Measurements from ENCODE around the gene IL21. TPM values are rescaled to one million over a fixed set of nuclear protein-coding genes. Genes with fewer than 3 reads are reported as not detected.

Gene IL21
- polyA plus RNA-seq, 1 donor (not counting 4 experiments of a cell fraction or from before 2014, with no cell fraction given), result not detected

DNA sequence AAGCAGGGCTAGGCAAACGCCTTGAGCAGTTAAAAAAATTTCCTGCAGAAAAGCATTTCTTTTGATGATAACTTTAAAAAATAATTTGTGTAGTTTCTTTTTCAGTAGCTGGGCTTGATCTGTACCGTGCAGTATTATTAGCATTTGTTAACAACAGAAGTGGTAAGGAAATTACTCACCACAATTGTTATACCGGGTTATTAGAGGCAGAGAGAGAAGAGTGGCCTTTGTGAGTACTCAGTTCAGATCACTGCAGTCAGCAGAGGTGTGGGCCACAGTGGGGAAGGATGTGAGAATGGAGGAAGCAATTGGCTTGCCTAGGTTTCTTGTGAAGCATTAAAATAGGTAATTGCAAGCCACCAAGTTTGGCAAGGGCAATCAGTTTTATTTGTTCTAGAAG is 14.3 kb upstream of the IL21 start:
- no peaks in the 10 kb centered on the region for H3K9me3 ChIP-seq (ENCODE audit: control insufficient read depth, low read depth, low read length)
- DNase-seq (ENCODE audit: low read depth, low spot score), result no peak
- no peaks in the 10 kb centered on the region for H3K9me1 ChIP-seq (ENCODE audit: control insufficient read depth, extremely low read depth, insufficient read depth, low read length)
- no peaks in the 10 kb centered on the region for H3K27me3 ChIP-seq (ENCODE audit: control insufficient read depth, extremely low read depth, insufficient read depth, low read length)
- no peak overlapping the region for H3K27ac ChIP-seq (ENCODE audit: control insufficient read depth, insufficient read depth, low read length)
- FAIRE-seq, result no peak
- H3K9ac ChIP-seq (ENCODE audit: control insufficient read depth, extremely low read depth, insufficient read depth, low read length), result no peak overlapping the region
- H3K4me3 ChIP-seq (ENCODE audit: control insufficient read depth in 2 of 3, extremely low read depth in 1 of 3, insufficient read depth in 2 of 3, low read depth in 1 of 3, low read length in 3 of 3), result no peak overlapping the region
- no peak for TF ChIP-seq EZH2 (IDR thresholded peaks at IDR 0.05; ENCODE audit: low read length)
- TF ChIP-seq, protein P1, sequence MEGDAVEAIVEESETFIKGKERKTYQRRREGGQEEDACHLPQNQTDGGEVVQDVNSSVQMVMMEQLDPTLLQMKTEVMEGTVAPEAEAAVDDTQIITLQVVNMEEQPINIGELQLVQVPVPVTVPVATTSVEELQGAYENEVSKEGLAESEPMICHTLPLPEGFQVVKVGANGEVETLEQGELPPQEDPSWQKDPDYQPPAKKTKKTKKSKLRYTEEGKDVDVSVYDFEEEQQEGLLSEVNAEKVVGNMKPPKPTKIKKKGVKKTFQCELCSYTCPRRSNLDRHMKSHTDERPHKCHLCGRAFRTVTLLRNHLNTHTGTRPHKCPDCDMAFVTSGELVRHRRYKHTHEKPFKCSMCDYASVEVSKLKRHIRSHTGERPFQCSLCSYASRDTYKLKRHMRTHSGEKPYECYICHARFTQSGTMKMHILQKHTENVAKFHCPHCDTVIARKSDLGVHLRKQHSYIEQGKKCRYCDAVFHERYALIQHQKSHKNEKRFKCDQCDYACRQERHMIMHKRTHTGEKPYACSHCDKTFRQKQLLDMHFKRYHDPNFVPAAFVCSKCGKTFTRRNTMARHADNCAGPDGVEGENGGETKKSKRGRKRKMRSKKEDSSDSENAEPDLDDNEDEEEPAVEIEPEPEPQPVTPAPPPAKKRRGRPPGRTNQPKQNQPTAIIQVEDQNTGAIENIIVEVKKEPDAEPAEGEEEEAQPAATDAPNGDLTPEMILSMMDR (optimal IDR thresholded peaks at IDR 0.05 in 1 of 3, IDR thresholded peaks at IDR 0.05 in 1 of 3, conservative IDR thresholded peaks at IDR 0.05 in 1 of 3; ENCODE audit: extremely low read depth in 1 of 3, insufficient read depth in 2 of 3, low read length in 3 of 3), result no peak
- H3K4me1 ChIP-seq (ENCODE audit: control insufficient read depth, extremely low read depth, insufficient read depth, low read length), result peaks cover 11% of the 10 kb centered on the region
- no peaks in the 10 kb centered on the region for H3K79me2 ChIP-seq (ENCODE audit: control insufficient read depth, insufficient read depth, low read length)
- no peaks in the 10 kb centered on the region for H3K36me3 ChIP-seq (ENCODE audit: control insufficient read depth in 2 of 2, extremely low read depth in 1 of 2, insufficient read depth in 2 of 2, low read length in 2 of 2)
- dilution Hi-C loops (cut with MboI; ENCODE audit: extremely low pct_ligation_motif_present, low sequenced_read_pairs), result no loop called here
- no peak overlapping the region for H2AFZ ChIP-seq (ENCODE audit: control insufficient read depth, low read length)
- H4K20me1 ChIP-seq (ENCODE audit: control insufficient read depth, extremely low read depth, insufficient read depth, low read length), result no peaks in the 10 kb centered on the region
- H3K4me2 ChIP-seq (ENCODE audit: control insufficient read depth, extremely low read depth, insufficient read depth, low read depth, low read length), result no peak overlapping the region

DNA sequence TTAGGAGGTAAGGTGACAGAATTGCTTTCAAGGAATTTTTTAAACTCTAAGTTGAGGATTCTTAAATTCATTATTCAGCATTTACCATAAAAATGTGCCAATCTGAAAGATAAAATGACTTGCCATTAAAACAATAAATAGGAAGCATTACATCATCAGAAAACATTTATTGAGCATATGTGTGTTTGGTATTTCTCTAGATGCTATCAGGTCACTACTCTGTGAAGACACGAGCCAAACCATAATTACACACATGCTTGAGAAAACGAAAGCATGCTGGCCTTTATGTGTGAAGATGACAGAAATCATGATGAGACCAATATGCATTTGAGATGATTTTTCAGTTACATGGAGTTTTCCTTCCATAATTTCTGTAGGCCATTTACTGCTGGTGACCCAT is 12.3 kb upstream of the IL21 start:
- Histone ChIP-seq H3K79me2 (ENCODE audit: control insufficient read depth, insufficient read depth, low read length) (no peaks in the 10 kb centered on the region), H3K4me2 (ENCODE audit: control insufficient read depth, extremely low read depth, insufficient read depth, low read depth, low read length) (no peak overlapping the region), H2AFZ (ENCODE audit: control insufficient read depth, low read length) (no peak overlapping the region), H3K9me3 (ENCODE audit: control insufficient read depth, low read depth, low read length) (no peaks in the 10 kb centered on the region), H4K20me1 (ENCODE audit: control insufficient read depth, extremely low read depth, insufficient read depth, low read length) (no peaks in the 10 kb centered on the region), H3K4me3 (ENCODE audit: control insufficient read depth in 2 of 3, extremely low read depth in 1 of 3, insufficient read depth in 2 of 3, low read depth in 1 of 3, low read length in 3 of 3) (no peak overlapping the region), H3K9me1 (ENCODE audit: control insufficient read depth, extremely low read depth, insufficient read depth, low read length) (no peaks in the 10 kb centered on the region), H3K27me3 (ENCODE audit: control insufficient read depth, extremely low read depth, insufficient read depth, low read length) (no peaks in the 10 kb centered on the region), H3K4me1 (ENCODE audit: control insufficient read depth, extremely low read depth, insufficient read depth, low read length) (no peaks in the 10 kb centered on the region), H3K9ac (ENCODE audit: control insufficient read depth, extremely low read depth, insufficient read depth, low read length) (no peak overlapping the region), H3K36me3 (ENCODE audit: control insufficient read depth in 2 of 2, extremely low read depth in 1 of 2, insufficient read depth in 2 of 2, low read length in 2 of 2) (no peaks in the 10 kb centered on the region), H3K27ac (ENCODE audit: control insufficient read depth, insufficient read depth, low read length) (no peak overlapping the region)
- DNase-seq (ENCODE audit: low read depth, low spot score), result no peak
- TF ChIP-seq EZH2 (IDR thresholded peaks at IDR 0.05; ENCODE audit: low read length), result no peak
- FAIRE-seq, result no peak
- dilution Hi-C loops (cut with MboI; ENCODE audit: extremely low pct_ligation_motif_present, low sequenced_read_pairs), result no loop called here

Data from keratinocyte (primary cell).